Left ventricle myocardium inferior (tissue), 1 donor: ENCODE measurements around the gene PHF3. TPM values are rescaled to one million over a fixed set of nuclear protein-coding genes. Genes with fewer than 3 reads are reported as not detected.
"Not testable (repeated sequence)": the region's sequence is repeated elsewhere in the genome, so short reads cannot be mapped to it uniquely, and the experiment has no call there.

Experiments used
- DNase-seq: peaks from one replicate; pipeline ENCODE4 v3.0.0-alpha.2; 2020
- H3K27ac ChIP-seq: fragments of 200-600 bp; replicated peaks from 2 replicates; pipeline ENCODE4 v1.8.0; 2021
- H3K27me3 ChIP-seq: fragments of 200-600 bp; 2 replicates; pipeline ENCODE4 v1.8.0; 2021; ENCODE audit warnings: low read depth
- H3K36me3 ChIP-seq: fragments of 200-600 bp; 2 replicates; pipeline ENCODE4 v1.8.0; 2021
- H3K4me1 ChIP-seq: fragments of 200-600 bp; 2 replicates; pipeline ENCODE4 v1.8.0; 2021
- H3K4me3 ChIP-seq: fragments of 200-600 bp; 2 replicates; pipeline ENCODE4 v1.8.0; 2021; ENCODE audit warnings: mild to moderate bottlenecking, moderate library complexity
- H3K9me3 ChIP-seq: fragments of 200-600 bp; replicated peaks from 2 replicates; pipeline ENCODE4 v1.8.0; 2021
- intact Hi-C: fragments of 100-400 bp; cut with micrococcal nuclease; formaldehyde crosslinking; loops from one replicate; pipeline ENCODE4 v1.11.0; 2022
- total RNA-seq: library from RNA; stranded (reverse); fragmentation: NEBNext Ultra II Directional; extraction: Animal tissue kit (Norgen Biotek cat#: 25700); gene quantifications from one replicate; pipeline ENCODE4 v1.2.1, GENCODE V29; 2021
- TF ChIP-seq, protein P1 (sequence below): fragments of 200-600 bp; IDR thresholded peaks from 2 replicates; pipeline ENCODE4 v1.8.0; 2021; ENCODE audit warnings: antibody characterized with exemption, mild to moderate bottlenecking, borderline replicate concordance
- donor health status: DM: no; HTN: yes; CAD: no; lungs with severe emphysema.

Gene PHF3
- total RNA-seq, 1 donor from 2014 or later = 32.0 TPM

GRCh38 chr6:63745784-63746183 is 110.2 kb downstream of the PHF3 start:
- TF ChIP-seq, protein P1, sequence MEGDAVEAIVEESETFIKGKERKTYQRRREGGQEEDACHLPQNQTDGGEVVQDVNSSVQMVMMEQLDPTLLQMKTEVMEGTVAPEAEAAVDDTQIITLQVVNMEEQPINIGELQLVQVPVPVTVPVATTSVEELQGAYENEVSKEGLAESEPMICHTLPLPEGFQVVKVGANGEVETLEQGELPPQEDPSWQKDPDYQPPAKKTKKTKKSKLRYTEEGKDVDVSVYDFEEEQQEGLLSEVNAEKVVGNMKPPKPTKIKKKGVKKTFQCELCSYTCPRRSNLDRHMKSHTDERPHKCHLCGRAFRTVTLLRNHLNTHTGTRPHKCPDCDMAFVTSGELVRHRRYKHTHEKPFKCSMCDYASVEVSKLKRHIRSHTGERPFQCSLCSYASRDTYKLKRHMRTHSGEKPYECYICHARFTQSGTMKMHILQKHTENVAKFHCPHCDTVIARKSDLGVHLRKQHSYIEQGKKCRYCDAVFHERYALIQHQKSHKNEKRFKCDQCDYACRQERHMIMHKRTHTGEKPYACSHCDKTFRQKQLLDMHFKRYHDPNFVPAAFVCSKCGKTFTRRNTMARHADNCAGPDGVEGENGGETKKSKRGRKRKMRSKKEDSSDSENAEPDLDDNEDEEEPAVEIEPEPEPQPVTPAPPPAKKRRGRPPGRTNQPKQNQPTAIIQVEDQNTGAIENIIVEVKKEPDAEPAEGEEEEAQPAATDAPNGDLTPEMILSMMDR = no peak
- DNase-seq = no peak

GRCh38 chr6:63750400-63750799 is 114.8 kb downstream of the PHF3 start:
- no peaks in the 10 kb centered on the region for H3K27me3 ChIP-seq
- H3K9me3 ChIP-seq = peaks cover 4% of the 10 kb centered on the region
- TF ChIP-seq, protein P1 = no peak
- H3K36me3 ChIP-seq = peaks cover 5% of the 10 kb centered on the region
- intact Hi-C loops = no loop called here
- no peaks in the 10 kb centered on the region for H3K4me1 ChIP-seq
- no peak for DNase-seq
- no peak overlapping the region for H3K4me3 ChIP-seq
- no peak overlapping the region for H3K27ac ChIP-seq

More at GRCh38 chr6:63745784-63746183, 110.2 kb downstream of the PHF3 start:
- H3K9me3 ChIP-seq = peaks cover 4% of the 10 kb centered on the region
- H3K36me3 ChIP-seq = peaks cover 5% of the 10 kb centered on the region
- H3K27ac ChIP-seq = no peak overlapping the region
- H3K27me3 ChIP-seq = no peaks in the 10 kb centered on the region
- no peak overlapping the region for H3K4me3 ChIP-seq
- intact Hi-C loops = no loop called here
- no peaks in the 10 kb centered on the region for H3K4me1 ChIP-seq

DNA sequence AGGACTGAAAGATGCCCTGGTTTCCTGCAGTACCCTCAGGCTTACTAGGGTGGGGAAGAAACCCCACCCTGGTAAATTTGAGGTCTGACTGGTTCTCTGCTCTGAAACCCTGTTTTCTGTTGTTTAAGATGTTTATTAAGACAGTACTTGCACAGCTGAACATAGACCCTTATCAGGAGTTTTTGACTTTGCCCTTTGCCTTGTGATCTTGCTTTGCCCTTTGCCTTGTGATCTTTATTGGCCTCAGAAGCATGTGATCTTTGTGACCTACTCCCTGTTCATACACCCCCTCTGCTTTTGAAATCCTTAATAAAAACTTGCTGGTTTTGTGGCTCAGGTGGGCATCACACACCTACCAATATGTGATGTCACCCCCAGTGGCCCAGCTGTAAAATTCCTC is 121.7 kb downstream of the PHF3 start:
- H3K27ac ChIP-seq, DNase-seq, intact Hi-C loops, H3K4me3 ChIP-seq, H3K4me1 ChIP-seq, H3K27me3 ChIP-seq, H3K36me3 ChIP-seq: not testable (repeated sequence)
- peaks cover 20% of the 10 kb centered on the region for H3K9me3 ChIP-seq

DNA sequence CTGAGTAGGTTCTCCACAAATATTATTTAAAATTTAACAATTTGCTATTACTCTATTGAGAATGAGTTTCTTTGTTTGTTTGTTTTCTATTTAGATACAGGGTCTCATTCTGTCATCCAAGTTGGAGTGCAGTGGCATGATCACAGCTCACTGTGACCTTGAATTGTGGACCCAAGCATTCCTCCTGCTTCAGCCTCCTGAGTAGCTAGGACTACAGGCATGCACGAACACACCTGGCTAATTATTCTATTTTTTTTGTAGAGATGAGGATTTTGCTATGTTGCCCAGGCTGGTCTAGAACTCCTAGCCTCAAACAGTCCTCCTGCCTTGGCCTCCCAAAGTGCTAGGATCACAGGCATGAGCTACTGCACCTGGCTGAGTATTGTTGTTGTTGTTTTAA is 122.2 kb downstream of the PHF3 start:
- intact Hi-C loops = no loop called here
- TF ChIP-seq, protein P1 = no peak
- Histone ChIP-seq H3K9me3 (peaks cover 20% of the 10 kb centered on the region), H3K36me3 (peaks cover 6% of the 10 kb centered on the region), H3K4me1 (no peaks in the 10 kb centered on the region), H3K27me3 (no peaks in the 10 kb centered on the region), H3K4me3 (no peak overlapping the region), H3K27ac (no peak overlapping the region)
- no peak for DNase-seq

- TF ChIP-seq, protein P1 = no peak
- intact Hi-C loops = loop anchor here (5.0 kb wide), 2 partner anchors 162 to 407 kb away; no protein-coding TSS in a partner anchor
- DNase-seq = no peak
- Histone ChIP-seq H3K9me3 (peaks cover 20% of the 10 kb centered on the region), H3K36me3 (peaks cover 6% of the 10 kb centered on the region), H3K27me3 (no peaks in the 10 kb centered on the region), H3K27ac (no peak overlapping the region), H3K4me3 (no peak overlapping the region), H3K4me1 (no peaks in the 10 kb centered on the region)
Observed at GRCh38 chr6:63759605-63760105, 124.1 kb downstream of the PHF3 start.

GRCh38 chr6:63760199-63760598 is 124.6 kb downstream of the PHF3 start:
- TF ChIP-seq, protein P1 = no peak
- no peak overlapping the region for H3K4me3 ChIP-seq
- no peak overlapping the region for H3K27ac ChIP-seq
- intact Hi-C loops = loop anchor here (5.0 kb wide), 2 partner anchors 163 to 408 kb away; no protein-coding TSS in a partner anchor
- DNase-seq = no peak
- H3K27me3 ChIP-seq = no peaks in the 10 kb centered on the region
- no peaks in the 10 kb centered on the region for H3K4me1 ChIP-seq
- H3K36me3 ChIP-seq = peaks cover 6% of the 10 kb centered on the region
- H3K9me3 ChIP-seq = peaks cover 20% of the 10 kb centered on the region
